B cell (primary cell): ENCODE data around the gene GLIS1.

Source experiments
- CTCF ChIP-seq: fragments of 200-600 bp; IDR thresholded peaks from one replicate; pipeline ENCODE4 v1.8.0; 2022; ENCODE audit warnings: antibody characterized with exemption, mild to moderate bottlenecking
- EZH2 ChIP-seq: IDR thresholded peaks from 2 replicates; pipeline ENCODE4 v1.6.1; 2012; ENCODE audit warnings: borderline replicate concordance, low read depth, mild to moderate bottlenecking, moderate library complexity, low read length; ENCODE audit not compliant: insufficient read depth, poor library complexity, severe bottlenecking

DNA sequence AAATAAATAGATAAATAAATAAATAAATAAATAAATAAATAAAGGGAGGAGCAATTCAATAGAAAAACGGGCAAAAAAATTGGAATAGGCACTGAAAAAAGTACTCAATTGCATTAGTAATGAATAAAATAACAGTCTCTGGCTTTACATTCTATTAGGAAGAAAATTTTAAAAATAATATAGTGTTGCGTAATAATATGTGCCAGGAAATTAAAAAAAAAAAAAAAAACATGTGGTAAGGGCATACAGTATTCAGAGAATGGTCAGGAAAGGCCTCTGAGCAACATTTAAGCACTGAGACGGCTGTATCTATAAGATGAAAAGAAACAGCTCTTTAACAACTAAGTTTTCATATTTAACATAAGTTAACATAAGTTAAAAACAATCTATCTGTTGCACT, 48.7 kb upstream of the GLIS1 start:
- TF ChIP-seq CTCF (no peak), EZH2 (no peak)
